Endothelial cell of umbilical vein (primary cell): ENCODE data around the gene PROC. TPM values are rescaled to one million over a fixed set of nuclear protein-coding genes. Genes with fewer than 3 reads are reported as not detected.

Experiments
- BruUV-seq: library from RNA; stranded (reverse); fragments of 400-500 nt; replicated peaks from 2 replicates; lab custom pipeline; 2021; lab: Mats Ljungman, UMichigan
- CTCF ChIA-PET: fragments of 300-600, 350-600 bp; sonication (Branson Sonifier 250); formaldehyde crosslinking; loops from one replicate; lab custom pipeline; 2021; ENCODE audit warnings: antibody characterized with exemption, inconsistent platforms; lab: Charles Lee
- POLR2A ChIA-PET: fragments of 300-600, 350-600 bp; sonication (Branson Sonifier 250); formaldehyde crosslinking; loops from one replicate; lab custom pipeline; 2021; ENCODE audit warnings: antibody characterized with exemption, inconsistent platforms; lab: Charles Lee
- DNase-seq: peaks from one replicate; pipeline ENCODE4 v3.0.0-alpha.2; 2011; ENCODE audit warnings: low read depth, low spot score
- FAIRE-seq: peaks from 2 replicates; lab custom pipeline; 2011; peaks lifted over from hg19 to GRCh38; lab: Jason Lieb, UNC
- H2AFZ ChIP-seq: 2 replicates; pipeline ENCODE4 v1.6.0; 2012; ENCODE audit warnings: low read depth, low read length, control low read depth, inconsistent platforms
- H3K27ac ChIP-seq: 2 replicates; pipeline ENCODE4 v1.5.1; 2011; ENCODE audit warnings: low read depth, mild to moderate bottlenecking, control low read depth, low read length, moderate library complexity; ENCODE audit not compliant: insufficient read depth
- H3K27me3 ChIP-seq, 2 experiments: 2 replicates each; pipeline versions ENCODE4 v1.6.0 to v1.6.1; 2011; ENCODE audit warnings: low read length in 2 of 2, mixed read lengths in 1 of 2; ENCODE audit not compliant: control insufficient read depth in 2 of 2, insufficient read depth in 2 of 2
- H3K36me3 ChIP-seq, 2 experiments: 2 replicates in 1 of 2; 3 replicates in 1 of 2; pipeline ENCODE4 v1.5.1; 2011; ENCODE audit warnings: low read length in 2 of 2, mild to moderate bottlenecking in 1 of 2, moderate library complexity in 1 of 2; ENCODE audit not compliant: control insufficient read depth in 2 of 2, insufficient read depth in 2 of 2; ENCODE audit errors: extremely low read depth in 1 of 2
- H3K4me1 ChIP-seq: 3 replicates; pipeline ENCODE4 v1.5.1; 2011; ENCODE audit warnings: mild to moderate bottlenecking, low read length; ENCODE audit not compliant: control insufficient read depth, insufficient read depth; ENCODE audit errors: extremely low read depth
- H3K4me2 ChIP-seq: 2 replicates; pipeline ENCODE4 v1.6.1; 2011; ENCODE audit warnings: low read length, control low read depth, mixed read lengths; ENCODE audit not compliant: insufficient read depth
- H3K4me3 ChIP-seq, 3 experiments: fragments of 200-600 bp in 1 of 3; sonication (generic), shearing (Covaris generic) in 1 of 3; replicated peaks in 1 of 3; 2 replicates each; pipeline ENCODE4 v1.5.1; 2011 to 2016; ENCODE audit warnings: control low read depth in 3 of 3, low read length in 3 of 3, mild to moderate bottlenecking in 2 of 3, inconsistent platforms in 1 of 3, low read depth in 1 of 3, moderate library complexity in 1 of 3; ENCODE audit not compliant: insufficient read depth in 1 of 3
- H3K79me2 ChIP-seq: 2 replicates; pipeline ENCODE4 v1.6.0; 2012; ENCODE audit warnings: low read length, inconsistent platforms; ENCODE audit not compliant: control insufficient read depth, insufficient read depth
- H3K9ac ChIP-seq: replicated peaks from 2 replicates; pipeline ENCODE3; 2011; ENCODE audit warnings: low read length, control low read depth; ENCODE audit not compliant: insufficient read depth; ENCODE audit errors: extremely low read depth
- H3K9me1 ChIP-seq: replicated peaks from 3 replicates; pipeline ENCODE4 v1.6.0; 2011; ENCODE audit warnings: mild to moderate bottlenecking, low read length; ENCODE audit not compliant: control insufficient read depth, insufficient read depth; ENCODE audit errors: extremely low read depth
- H3K9me3 ChIP-seq: replicated peaks from 2 replicates; pipeline ENCODE4 v1.5.1; 2012; ENCODE audit warnings: low read length, inconsistent platforms; ENCODE audit not compliant: control insufficient read depth, insufficient read depth
- H4K20me1 ChIP-seq: replicated peaks from 2 replicates; pipeline ENCODE3; 2011; ENCODE audit warnings: mild to moderate bottlenecking, low read length; ENCODE audit not compliant: control insufficient read depth, insufficient read depth; ENCODE audit errors: extremely low read depth
- CTCF ChIP-seq, 2 donors: IDR thresholded peaks; 1 replicate in 1 of 2; 2 replicates in 1 of 2; pipeline ENCODE4 v1.5.1; 2011; ENCODE audit warnings: low read length in 2 of 2, mild to moderate bottlenecking in 2 of 2, moderate library complexity in 2 of 2, control low read depth in 1 of 2, inconsistent platforms in 1 of 2, low read depth in 1 of 2; ENCODE audit not compliant: insufficient read depth in 1 of 2; ENCODE audit errors: extremely low read depth in 1 of 2
- EZH2 ChIP-seq: IDR thresholded peaks from 2 replicates; pipeline ENCODE4 v1.6.1; 2012; ENCODE audit warnings: borderline replicate concordance, low read depth, mild to moderate bottlenecking, moderate library complexity, low read length, inconsistent platforms; ENCODE audit not compliant: severe bottlenecking
- FOS ChIP-seq: IDR thresholded peaks from 2 replicates; pipeline ENCODE4 v1.6.1; 2011; ENCODE audit warnings: mild to moderate bottlenecking, low read length, moderate library complexity, borderline replicate concordance; ENCODE audit not compliant: insufficient read depth
- GATA2 ChIP-seq: IDR thresholded peaks from 2 replicates; pipeline ENCODE4 v1.7.0; 2011; ENCODE audit warnings: low read depth, mild to moderate bottlenecking, moderate library complexity, mixed read lengths, low read length; ENCODE audit not compliant: insufficient read length, insufficient read depth
- JUN ChIP-seq: IDR thresholded peaks from 2 replicates; pipeline ENCODE4 v1.6.1; 2011; ENCODE audit warnings: borderline replicate concordance, low read depth; ENCODE audit not compliant: insufficient read length, insufficient read depth
- MYC ChIP-seq: IDR thresholded peaks from one replicate; pipeline ENCODE4 v1.6.1; 2011; ENCODE audit warnings: mild to moderate bottlenecking, low read depth, low read length
- POLR2A ChIP-seq: IDR thresholded peaks from 2 replicates; pipeline ENCODE4 v1.6.1; 2012; ENCODE audit warnings: low read depth, mild to moderate bottlenecking, control low read depth, low read length
- POLR2AphosphoS5 ChIP-seq: IDR thresholded peaks from 2 replicates; pipeline ENCODE4 v1.6.1; 2012; ENCODE audit warnings: low read depth, mild to moderate bottlenecking, control low read depth, low read length, moderate library complexity; ENCODE audit not compliant: insufficient read depth
- dilution Hi-C: fragments of 300-500 bp; cut with MboI; formaldehyde crosslinking; loops from one replicate; pipeline ENCODE4 v1.15.0; 2019; ENCODE audit warnings: low sequenced_read_pairs; ENCODE audit not compliant: extremely low pct_ligation_motif_present
- intact Hi-C: fragments of 100-400 bp; cut with micrococcal nuclease; formaldehyde crosslinking; loops from one replicate; pipeline ENCODE4 v1.10.0; 2022
- polyA plus RNA-seq, 4 experiments: library from polyadenylated mRNA; depleted of rRNA in 3 of 4; stranded (reverse) in 3 of 4; unstranded in 1 of 4; fragments of >200 nt; gene quantifications; 2 replicates each; pipeline versions ENCODE4 v1.2.1 to v1.2.3, GENCODE V29; 2011 to 2012; ENCODE audit warnings: missing spikeins in 1 of 4
- total RNA-seq: library from RNA; stranded (reverse); gene quantifications from 2 replicates; pipeline ENCODE4 v1.2.3, GENCODE V29; 2021
- TF ChIP-seq, protein P1 (sequence below): IDR thresholded peaks from 2 replicates; pipeline ENCODE4 v1.6.1; 2011; ENCODE audit not compliant: insufficient read depth, insufficient read length

Gene PROC
- total and polyA plus RNA-seq, 2 donors (not counting 3 experiments of a cell fraction or from before 2014, with no cell fraction given): not detected

GRCh38 chr2:127420039-127420864, 2.0 kb downstream of the PROC start:
- POLR2A ChIA-PET: interaction anchor here (0.6 kb wide), 1 partner anchor 13 kb away, joined by 5 read pairs; no protein-coding TSS in a partner anchor

More at GRCh38 chr2:127420039-127420864, 2.0 kb downstream of the PROC start:
- CTCF ChIA-PET: interaction anchor here (0.7 kb wide), 1 partner anchor 15 kb away, joined by 3 read pairs; no protein-coding TSS in a partner anchor
- intact Hi-C loops: loop anchor here (5.0 kb wide), 1 partner anchor 33 kb away; the partner anchor contains the start of gene MAP3K2
- Histone ChIP-seq H3K9me1 (no peaks in the 10 kb centered on the region), H3K9me3 (no peaks in the 10 kb centered on the region), H3K4me1 (peaks cover 14% of the 10 kb centered on the region), H3K4me3 (no peak overlapping the region), H3K4me2 (no peak overlapping the region), H3K27me3 (peaks cover 12 to 20% of the 10 kb centered on the region in 2 experiments), H2AFZ (no peak overlapping the region), H3K27ac (no peak overlapping the region), H4K20me1 (no peaks in the 10 kb centered on the region), H3K36me3 (no peaks in the 10 kb centered on the region), H3K79me2 (no peaks in the 10 kb centered on the region), H3K9ac (no peak overlapping the region)
- TF ChIP-seq EZH2 (no peak), MYC (no peak), POLR2AphosphoS5 (no peak), FOS (no peak), CTCF (IDR thresholded peaks at IDR 0.05; ENCODE audit: extremely low read depth in 1 of 2, insufficient read depth in 1 of 2, low read depth in 1 of 2, low read length in 2 of 2) (no peak), POLR2A (no peak), GATA2 (no peak), JUN (no peak)
- TF ChIP-seq, protein P1, sequence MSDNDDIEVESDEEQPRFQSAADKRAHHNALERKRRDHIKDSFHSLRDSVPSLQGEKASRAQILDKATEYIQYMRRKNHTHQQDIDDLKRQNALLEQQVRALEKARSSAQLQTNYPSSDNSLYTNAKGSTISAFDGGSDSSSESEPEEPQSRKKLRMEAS: no peak
- no TSS peak for BruUV-seq
- no peak for DNase-seq
- no peak for FAIRE-seq
- dilution Hi-C loops: no loop called here
